Memory B cell (primary cell): ENCODE measurements around the gene COX6B2.
"Not testable (repeated sequence)": the region's sequence is repeated elsewhere in the genome, so short reads cannot be mapped to it uniquely, and the experiment has no call there.

Experiments used
- ATAC-seq: fragments of 150-1000 bp; cut with Tn5 transposase; 2 replicates; pipeline ENCODE4 v1.10.0; 2021; ENCODE audit warnings: low read depth, mild to moderate bottlenecking, moderate library complexity
- DNase-seq, 2 donors: peaks; one replicate each; pipeline ENCODE4 v3.0.0; 2022; ENCODE audit warnings: low spot score in 2 of 2
- H3K27ac Mint-ChIP-seq: one replicate; pipeline ENCODE4 v1.8.0; 2022; ENCODE audit warnings: mild to moderate bottlenecking, moderate library complexity, mixed read lengths
- H3K27me3 Mint-ChIP-seq: one replicate; pipeline ENCODE4 v1.8.0; 2022; ENCODE audit warnings: mixed read lengths
- H3K36me3 Mint-ChIP-seq: one replicate; pipeline ENCODE4 v1.8.0; 2022; ENCODE audit warnings: mild to moderate bottlenecking, mixed read lengths
- H3K4me1 Mint-ChIP-seq: one replicate; pipeline ENCODE4 v1.8.0; 2022; ENCODE audit warnings: mixed read lengths
- H3K4me3 Mint-ChIP-seq: one replicate; pipeline ENCODE4 v1.8.0; 2022; ENCODE audit warnings: mild to moderate bottlenecking, moderate library complexity, mixed read lengths
- H3K9me3 Mint-ChIP-seq: one replicate; pipeline ENCODE4 v1.8.0; 2022; ENCODE audit warnings: mixed read lengths

The COX6B2 gene

GRCh38 chr19:55345818-55346724, 8.4 kb downstream of the COX6B2 start:
- H3K4me1 Mint-ChIP-seq: peaks cover 4% of the 10 kb centered on the region
- DNase-seq: no peak

GRCh38 chr19:55345101-55345817, 9.3 kb downstream of the COX6B2 start:
- Mint-ChIP-seq H3K27me3 (peaks cover 4% of the 10 kb centered on the region), H3K27ac (no peak overlapping the region), H3K4me1 (peaks cover 12% of the 10 kb centered on the region), H3K9me3 (no peaks in the 10 kb centered on the region), H3K36me3 (peaks cover 3% of the 10 kb centered on the region), H3K4me3 (no peak overlapping the region)
- ATAC-seq (no peak), DNase-seq (no peak)

More at GRCh38 chr19:55345818-55346724, 8.4 kb downstream of the COX6B2 start:
- Mint-ChIP-seq H3K27ac (no peak overlapping the region), H3K36me3 (peaks cover 3% of the 10 kb centered on the region), H3K4me3 (no peak overlapping the region), H3K27me3 (peaks cover 4% of the 10 kb centered on the region), H3K9me3 (no peaks in the 10 kb centered on the region)
- no peak for ATAC-seq

GRCh38 chr19:55344444-55344843, 10.1 kb downstream of the COX6B2 start:
- Mint-ChIP-seq H3K4me1 (peaks cover 18% of the 10 kb centered on the region), H3K27me3 (peaks cover 6% of the 10 kb centered on the region), H3K36me3 (peaks cover 3% of the 10 kb centered on the region), H3K27ac (no peak overlapping the region), H3K9me3 (no peaks in the 10 kb centered on the region), H3K4me3 (no peak overlapping the region)
- DNase-seq (no peak), ATAC-seq (no peak)

- no peaks in the 10 kb centered on the region for H3K9me3 Mint-ChIP-seq
- H3K4me1 Mint-ChIP-seq: peaks cover 23% of the 10 kb centered on the region
- peaks cover 3% of the 10 kb centered on the region for H3K36me3 Mint-ChIP-seq
- ATAC-seq (no peak), DNase-seq (no peak)
- H3K4me3 Mint-ChIP-seq: peak overlapping the region; percentile 14
- no peak overlapping the region for H3K27ac Mint-ChIP-seq
- H3K27me3 Mint-ChIP-seq: peaks cover 12% of the 10 kb centered on the region
These were observed 12.7 kb downstream of the COX6B2 start for GRCh38 chr19:55341595-55342531.

- Mint-ChIP-seq H3K27me3 (peaks cover 15% of the 10 kb centered on the region), H3K9me3 (no peaks in the 10 kb centered on the region), H3K27ac (peak overlapping the region; percentile 98), H3K4me1 (peaks cover 23% of the 10 kb centered on the region), H3K36me3 (peaks cover 3% of the 10 kb centered on the region), H3K4me3 (peak overlapping the region; percentile 95)
- DNase-seq: no peak
- ATAC-seq: no peak
These were observed 13.3 kb downstream of the COX6B2 start for GRCh38 chr19:55341171-55341588.

GRCh38 chr19:55340784-55341147, 13.8 kb downstream of the COX6B2 start:
- Mint-ChIP-seq H3K27ac (peak overlapping the region; percentile 98), H3K4me1 (peaks cover 23% of the 10 kb centered on the region), H3K36me3 (peaks cover 3% of the 10 kb centered on the region), H3K4me3 (peak overlapping the region; percentile 95), H3K27me3 (peaks cover 16% of the 10 kb centered on the region), H3K9me3 (no peaks in the 10 kb centered on the region)
- ATAC-seq (no peak), DNase-seq (no peak)

- peaks cover 3% of the 10 kb centered on the region for H3K36me3 Mint-ChIP-seq
- peak overlapping the region; percentile 98 for H3K27ac Mint-ChIP-seq
- ATAC-seq (no peak), DNase-seq (peak; percentile 30 to 49)
- peak overlapping the region; percentile 95 for H3K4me3 Mint-ChIP-seq
- no peaks in the 10 kb centered on the region for H3K9me3 Mint-ChIP-seq
- H3K27me3 Mint-ChIP-seq: peaks cover 16% of the 10 kb centered on the region
- H3K4me1 Mint-ChIP-seq: peaks cover 23% of the 10 kb centered on the region
These were observed 14.4 kb downstream of the COX6B2 start for GRCh38 chr19:55339889-55340783.

GRCh38 chr19:55339105-55339888, 15.2 kb downstream of the COX6B2 start, which contains the start of gene KMT5C:
TSS of gene KMT5C (plus strand) at chr19:55339876. CDS start at chr19:55341937, 2,061 bp downstream.
- peaks cover 18% of the 10 kb centered on the region for H3K27me3 Mint-ChIP-seq
- H3K36me3 Mint-ChIP-seq: peaks cover 3% of the 10 kb centered on the region
- H3K4me1 Mint-ChIP-seq: peaks cover 23% of the 10 kb centered on the region
- peak within 1 kb of the TSS; percentile 95 for H3K4me3 Mint-ChIP-seq
- ATAC-seq (peak; percentile 72), DNase-seq (peak; percentile 98 to 100)
- no peaks in the 10 kb centered on the region for H3K9me3 Mint-ChIP-seq
- H3K27ac Mint-ChIP-seq: peak within 1 kb of the TSS; percentile 98

GRCh38 chr19:55336101-55336500, 18.4 kb downstream of the COX6B2 start:
- Mint-ChIP-seq H3K36me3 (no peaks in the 10 kb centered on the region), H3K4me1 (peaks cover 18% of the 10 kb centered on the region), H3K4me3 (no peak overlapping the region), H3K9me3 (no peaks in the 10 kb centered on the region), H3K27ac (no peak overlapping the region), H3K27me3 (peaks cover 22% of the 10 kb centered on the region)
- DNase-seq (no peak), ATAC-seq (no peak)

GRCh38 chr19:55333870-55334269, 20.6 kb downstream of the COX6B2 start:
- H3K4me1 Mint-ChIP-seq: peaks cover 5% of the 10 kb centered on the region
- H3K4me3 Mint-ChIP-seq: no peak overlapping the region
- no peak for DNase-seq
- H3K27me3 Mint-ChIP-seq: peaks cover 20% of the 10 kb centered on the region
- no peak overlapping the region for H3K27ac Mint-ChIP-seq
- no peak for ATAC-seq
- no peaks in the 10 kb centered on the region for H3K9me3 Mint-ChIP-seq
- H3K36me3 Mint-ChIP-seq: no peaks in the 10 kb centered on the region

- not testable (repeated sequence) for H3K36me3 Mint-ChIP-seq, H3K9me3 Mint-ChIP-seq, DNase-seq, H3K4me3 Mint-ChIP-seq, H3K4me1 Mint-ChIP-seq, H3K27ac Mint-ChIP-seq, ATAC-seq
- peaks cover 15% of the 10 kb centered on the region for H3K27me3 Mint-ChIP-seq
These were observed 24.7 kb downstream of the COX6B2 start for GRCh38 chr19:55329791-55330190.

- ATAC-seq, H3K4me3 Mint-ChIP-seq, H3K27ac Mint-ChIP-seq, H3K4me1 Mint-ChIP-seq, H3K9me3 Mint-ChIP-seq, H3K36me3 Mint-ChIP-seq, DNase-seq: not testable (repeated sequence)
- H3K27me3 Mint-ChIP-seq: peaks cover 16% of the 10 kb centered on the region
These were observed 25.7 kb downstream of the COX6B2 start for GRCh38 chr19:55328774-55329318.
